CD14-positive monocyte (primary cell): ENCODE measurements around the gene ACTL10. TPM values are rescaled to one million over a fixed set of nuclear protein-coding genes. Genes with fewer than 3 reads are reported as not detected.

Source experiments
- DNase-seq, 3 donors: peaks; one replicate each; pipeline ENCODE4 v3.0.0-alpha.2; 2011 to 2022
- H2AFZ ChIP-seq: 2 replicates; pipeline ENCODE4 v1.6.0; 2012; ENCODE audit warnings: mild to moderate bottlenecking, low read depth, low read length, inconsistent platforms; ENCODE audit not compliant: insufficient read depth, poor library complexity, severe bottlenecking
- H3K27ac ChIP-seq, 2 donors: 1 replicate in 1 of 2; 2 replicates in 1 of 2; pipeline ENCODE4 v1.5.1; 2012 to 2013; ENCODE audit warnings: low read length in 2 of 2, control low read depth in 1 of 2, inconsistent platforms in 1 of 2, low read depth in 1 of 2, mild to moderate bottlenecking in 1 of 2
- H3K27me3 ChIP-seq, 2 donors: one replicate each; pipeline versions ENCODE4 v1.6.0 to v1.6.1; 2011 to 2013; ENCODE audit warnings: low read length in 2 of 2; ENCODE audit not compliant: control insufficient read depth in 2 of 2, insufficient read depth in 2 of 2
- H3K36me3 ChIP-seq, 2 donors: replicated peaks in 1 of 2; 1 replicate in 1 of 2; 2 replicates in 1 of 2; pipeline versions ENCODE4 v1.5.1 to v1.6.1; 2012 to 2013; ENCODE audit warnings: low read length in 2 of 2, control low read depth in 1 of 2, inconsistent platforms in 1 of 2, mild to moderate bottlenecking in 1 of 2; ENCODE audit not compliant: insufficient read depth in 2 of 2, control insufficient read depth in 1 of 2
- H3K4me1 ChIP-seq, 2 donors: 1 replicate in 1 of 2; 2 replicates in 1 of 2; pipeline versions ENCODE4 v1.5.1 to v1.6.1; 2012 to 2013; ENCODE audit warnings: low read length in 2 of 2, control low read depth in 1 of 2, inconsistent platforms in 1 of 2, mild to moderate bottlenecking in 1 of 2, moderate library complexity in 1 of 2; ENCODE audit not compliant: insufficient read depth in 2 of 2, control insufficient read depth in 1 of 2
- H3K4me2 ChIP-seq: replicated peaks from 2 replicates; pipeline ENCODE3; 2012; ENCODE audit warnings: low read length, moderate library complexity, mild to moderate bottlenecking; ENCODE audit not compliant: poor library complexity, severe bottlenecking; ENCODE audit errors: extremely low read depth
- H3K4me3 ChIP-seq, 3 experiments: fragments of 200-600 bp in 1 of 3; sonication (generic) in 1 of 3; replicated peaks in 1 of 3; 1 replicate in 2 of 3; 2 replicates in 1 of 3; pipeline ENCODE4 v1.5.1; 2011 to 2013; ENCODE audit warnings: low read length in 3 of 3, mild to moderate bottlenecking in 3 of 3, control low read depth in 2 of 3, low read depth in 2 of 3, inconsistent platforms in 1 of 3, moderate library complexity in 1 of 3
- H3K79me2 ChIP-seq: 2 replicates; pipeline ENCODE4 v1.6.0; 2012; ENCODE audit warnings: mild to moderate bottlenecking, control low read depth, inconsistent platforms, low read length, moderate library complexity; ENCODE audit not compliant: insufficient read depth
- H3K9ac ChIP-seq: 2 replicates; pipeline ENCODE4 v1.6.0; 2017; ENCODE audit warnings: low read length, mild to moderate bottlenecking; ENCODE audit not compliant: insufficient read depth, poor library complexity, severe bottlenecking
- H3K9me3 ChIP-seq, 2 donors: replicated peaks in 1 of 2; 1 replicate in 1 of 2; 2 replicates in 1 of 2; pipeline versions ENCODE4 v1.5.1 to v1.6.1; 2012 to 2013; ENCODE audit warnings: low read length in 2 of 2, control low read depth in 1 of 2; ENCODE audit not compliant: control insufficient read depth in 1 of 2, insufficient read depth in 1 of 2
- H4K20me1 ChIP-seq: 2 replicates; pipeline ENCODE4 v1.6.0; 2012; ENCODE audit warnings: mild to moderate bottlenecking, low read length, control low read depth, moderate library complexity; ENCODE audit not compliant: insufficient read depth
- H3K27ac Mint-ChIP-seq, 7 donors: one replicate each; pipeline ENCODE4 v1.8.0; 2020; ENCODE audit warnings: mild to moderate bottlenecking in 7 of 7, mixed read lengths in 7 of 7, moderate library complexity in 6 of 7, inconsistent platforms in 2 of 7
- H3K27me3 Mint-ChIP-seq, 3 donors: one replicate each; pipeline ENCODE4 v1.8.0; 2021 to 2022; ENCODE audit warnings: low read depth in 3 of 3, mild to moderate bottlenecking in 3 of 3, mixed read lengths in 3 of 3, moderate library complexity in 3 of 3, inconsistent platforms in 1 of 3
- H3K36me3 Mint-ChIP-seq, 2 donors: one replicate each; pipeline ENCODE4 v1.8.0; 2020; ENCODE audit warnings: mixed read lengths in 2 of 2, inconsistent platforms in 1 of 2, mild to moderate bottlenecking in 1 of 2
- H3K4me1 Mint-ChIP-seq: one replicate; pipeline ENCODE4 v1.8.0; 2020; ENCODE audit warnings: mild to moderate bottlenecking, mixed read lengths
- H3K4me3 Mint-ChIP-seq, 2 donors: one replicate each; pipeline ENCODE4 v1.8.0; 2020; ENCODE audit warnings: mild to moderate bottlenecking in 2 of 2, mixed read lengths in 2 of 2, moderate library complexity in 1 of 2
- H3K9me3 Mint-ChIP-seq, 7 donors: one replicate each; pipeline ENCODE4 v1.8.0; 2020 to 2022; ENCODE audit warnings: mixed read lengths in 7 of 7, mild to moderate bottlenecking in 6 of 7, moderate library complexity in 6 of 7, inconsistent platforms in 2 of 7
- CTCF ChIP-seq: fragments of 200-600 bp; IDR thresholded peaks from one replicate; pipeline ENCODE4 v1.8.0; 2022; ENCODE audit warnings: antibody characterized with exemption, mild to moderate bottlenecking
- WGBS: methylation state at CpG from one replicate; pipeline ENCODE4 v1.1.5; 2013; ENCODE audit warnings: missing lambda C conversion rate; ENCODE audit not compliant: insufficient coverage; 5-methylcytosine and 5-hydroxymethylcytosine counted together
- intact Hi-C, 2 donors: fragments of 100-400 bp; cut with micrococcal nuclease; formaldehyde crosslinking; loops; one replicate each; pipeline versions ENCODE4 v1.15.0 to v1.15.1; 2023
- polyA plus RNA-seq, 3 donors: library from polyadenylated mRNA; depleted of rRNA in 1 of 3; unstranded in 2 of 3; stranded (reverse) in 1 of 3; fragments of 300-500 nt in 2 of 3; fragments of >200 nt in 1 of 3; fragmentation: Illumina TruSeq in 2 of 3; gene quantifications; 1 replicate in 2 of 3; 2 replicates in 1 of 3; pipeline ENCODE4 v1.2.3, GENCODE V29; 2012 to 2021

Gene ACTL10
- polyA plus RNA-seq, 3 donors: 0.31 to 1.2 (median 1.1) TPM

- Histone ChIP-seq H3K36me3 (no peaks in the 10 kb centered on the region), H3K4me3 (no peak overlapping the region), H3K9me3 (no peaks in the 10 kb centered on the region), H3K9ac (no peak overlapping the region), H3K27ac (no peak overlapping the region), H3K27me3 (no peaks in the 10 kb centered on the region), H3K4me1 (no peaks in the 10 kb centered on the region), H2AFZ (no peak overlapping the region), H3K4me2 (no peak overlapping the region), H4K20me1 (no peaks in the 10 kb centered on the region), H3K79me2 (no peaks in the 10 kb centered on the region)
- intact Hi-C loops: no loop called here
- Mint-ChIP-seq H3K27ac (peak overlapping the region in 1 of 7 donors; percentile 68), H3K4me3 (no peak overlapping the region), H3K27me3 (peaks cover 1 to 8% (median 2%) of the 10 kb centered on the region in 3 donors), H3K4me1 (peaks cover 6% of the 10 kb centered on the region), H3K9me3 (no peaks in the 10 kb centered on the region), H3K36me3 (peaks cover 0 to 3% of the 10 kb centered on the region in 2 donors)
- TF ChIP-seq CTCF: no peak
- 99% methylated on average over 10 of the region's 10 CpGs for WGBS
- no peak for DNase-seq
These were observed 10.5 kb upstream of the ACTL10 start for GRCh38 chr20:33656010-33656782.

- Histone ChIP-seq H3K4me1 (no peaks in the 10 kb centered on the region), H3K27ac (no peak overlapping the region), H3K4me2 (no peak overlapping the region), H3K4me3 (no peak overlapping the region), H4K20me1 (no peaks in the 10 kb centered on the region), H2AFZ (no peak overlapping the region), H3K79me2 (no peaks in the 10 kb centered on the region), H3K27me3 (no peaks in the 10 kb centered on the region), H3K36me3 (no peaks in the 10 kb centered on the region), H3K9me3 (no peaks in the 10 kb centered on the region), H3K9ac (no peak overlapping the region)
- 95% methylated on average over 16 of the region's 17 CpGs for WGBS
- DNase-seq: no peak
- H3K4me3 Mint-ChIP-seq: no peak overlapping the region
- intact Hi-C loops: no loop called here
- no peak for TF ChIP-seq CTCF
- peaks cover 1 to 8% (median 2%) of the 10 kb centered on the region in 3 donors for H3K27me3 Mint-ChIP-seq
- H3K36me3 Mint-ChIP-seq: peaks cover 0 to 3% of the 10 kb centered on the region in 2 donors
- H3K27ac Mint-ChIP-seq: peak overlapping the region in 1 of 7 donors; percentile 73
- H3K9me3 Mint-ChIP-seq: no peaks in the 10 kb centered on the region
- H3K4me1 Mint-ChIP-seq: peaks cover 6% of the 10 kb centered on the region
These were observed 9.7 kb upstream of the ACTL10 start for GRCh38 chr20:33656783-33657703.
